Measurements from ENCODE around the gene DDX10.
"Not testable (repeated sequence)": the region's sequence is repeated elsewhere in the genome, so short reads cannot be mapped to it uniquely, and the experiment has no call there.

The DDX10 gene

DNA sequence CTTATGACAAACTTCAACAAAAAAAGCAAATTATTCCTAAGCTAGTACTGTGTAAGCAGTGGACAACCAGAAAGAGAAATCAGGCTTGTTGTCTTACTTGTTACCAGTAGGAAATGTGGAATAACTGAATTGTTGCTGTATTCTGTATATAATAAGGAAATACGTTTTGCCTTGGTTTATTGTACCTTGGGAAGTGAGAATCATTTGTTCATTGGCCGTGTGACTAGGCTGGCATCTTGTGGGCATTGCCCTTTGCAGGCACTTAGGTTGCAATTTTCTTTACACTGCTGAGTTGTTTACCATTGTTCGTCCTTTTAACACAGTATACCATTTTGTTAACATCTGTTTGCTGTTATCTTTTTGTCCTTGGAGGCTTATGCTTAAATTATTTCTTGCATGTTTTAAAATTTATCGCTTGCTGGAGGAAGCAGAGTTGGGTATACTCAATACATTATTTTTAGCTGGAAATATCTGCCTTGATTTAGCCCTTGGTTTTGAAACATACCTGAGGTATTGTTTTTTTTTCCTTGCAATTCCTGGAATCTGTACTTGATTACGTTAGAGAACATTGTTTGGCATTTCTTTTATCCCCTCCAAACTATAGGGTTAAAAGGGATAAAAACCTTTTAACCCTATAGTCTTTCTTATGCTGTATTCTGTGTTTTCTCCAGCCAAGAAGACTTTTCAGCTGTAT is 109.3 kb downstream of the DDX10 start:
- Histone ChIP-seq H3K27ac (ENCODE audit: low read depth, low read length) (no peak overlapping the region), H3K79me2 (ENCODE audit: control insufficient read depth, insufficient read depth, low read length, unreplicated experiment) (peaks cover 13% of the 10 kb centered on the region), H2AFZ (ENCODE audit: low read length, unreplicated experiment) (no peak overlapping the region), H3K4me1 (ENCODE audit: control insufficient read depth, insufficient read depth, low read length, unreplicated experiment) (no peaks in the 10 kb centered on the region), H3K27me3 (ENCODE audit: insufficient read depth, low read length) (no peaks in the 10 kb centered on the region), H3K4me3 (ENCODE audit: low read depth, low read length) (no peak overlapping the region), H3K36me3 (ENCODE audit: insufficient read depth, low read length) (peaks cover 6% of the 10 kb centered on the region; the same call in 1 of the 2 replicates)

DNA sequence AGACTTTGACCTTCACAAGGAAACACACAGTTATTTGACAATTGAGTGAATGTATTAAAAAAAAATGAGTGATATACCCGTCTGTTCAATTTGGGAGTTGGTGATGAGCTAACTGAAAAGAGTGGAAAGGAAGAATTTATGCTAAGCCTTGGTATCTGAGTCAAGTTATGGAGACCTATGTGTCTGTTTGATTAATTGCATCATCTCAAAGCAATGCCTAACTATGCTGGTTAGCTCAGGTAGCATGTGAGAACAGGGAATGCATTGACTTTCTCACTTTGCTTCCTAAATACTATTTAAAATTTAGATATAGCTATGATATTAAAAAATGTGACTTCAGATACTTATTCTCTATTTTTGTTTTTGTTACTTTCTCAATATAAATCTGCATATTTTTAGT is 110.5 kb downstream of the DDX10 start:
- Histone ChIP-seq H3K27me3 (ENCODE audit: insufficient read depth, low read length) (no peaks in the 10 kb centered on the region), H3K27ac (ENCODE audit: low read depth, low read length) (no peak overlapping the region), H2AFZ (ENCODE audit: low read length, unreplicated experiment) (no peak overlapping the region), H3K36me3 (ENCODE audit: insufficient read depth, low read length) (peaks cover 4% of the 10 kb centered on the region; the same call in 1 of the 2 replicates), H3K79me2 (ENCODE audit: control insufficient read depth, insufficient read depth, low read length, unreplicated experiment) (peaks cover 13% of the 10 kb centered on the region), H3K4me1 (ENCODE audit: control insufficient read depth, insufficient read depth, low read length, unreplicated experiment) (no peaks in the 10 kb centered on the region), H3K4me3 (ENCODE audit: low read depth, low read length) (no peak overlapping the region)

DNA sequence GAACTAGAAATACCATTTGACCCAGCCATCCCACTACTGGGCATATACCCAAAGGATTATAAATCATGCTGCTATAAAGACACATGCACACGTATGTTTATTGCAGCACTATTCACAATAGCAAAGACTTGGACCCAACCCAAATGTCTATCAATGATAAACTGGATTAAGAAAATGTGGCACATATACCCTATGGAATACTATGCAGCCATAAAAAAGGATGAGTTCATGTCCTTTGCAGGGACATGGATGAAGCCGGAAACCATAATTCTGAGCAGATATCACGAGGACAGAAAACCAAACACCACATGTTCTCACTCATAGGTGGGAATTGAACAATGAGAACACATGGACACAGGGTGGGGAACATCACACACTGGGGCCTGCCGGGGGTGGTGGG is 114.3 kb downstream of the DDX10 start:
- H3K79me2 ChIP-seq (ENCODE audit: control insufficient read depth, insufficient read depth, low read length, unreplicated experiment); H3K4me3 ChIP-seq (ENCODE audit: low read depth, low read length); H2AFZ ChIP-seq (ENCODE audit: low read length, unreplicated experiment); H3K27ac ChIP-seq (ENCODE audit: low read depth, low read length); H3K4me1 ChIP-seq (ENCODE audit: control insufficient read depth, insufficient read depth, low read length, unreplicated experiment); H3K36me3 ChIP-seq (ENCODE audit: insufficient read depth, low read length); H3K27me3 ChIP-seq (ENCODE audit: insufficient read depth, low read length): not testable (repeated sequence)

DNA sequence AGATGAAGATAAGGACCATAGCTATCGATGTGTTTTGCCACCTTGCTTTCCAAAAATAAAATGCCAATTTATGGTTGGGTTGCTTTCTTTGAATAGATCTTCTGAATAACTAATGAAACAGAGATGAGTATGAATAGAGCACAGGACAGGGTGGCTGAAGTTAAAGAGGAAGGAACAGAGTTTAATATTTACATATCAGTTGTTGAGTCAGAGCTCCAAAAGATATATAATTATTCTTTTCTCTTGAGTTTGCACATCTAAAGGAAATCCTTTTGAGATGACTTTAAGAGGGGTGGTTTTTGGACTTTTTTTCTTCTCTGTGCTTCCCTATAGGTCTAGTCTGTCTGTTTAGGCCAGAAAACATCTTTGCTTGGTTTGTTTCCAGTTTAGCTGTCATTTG is 115.2 kb downstream of the DDX10 start:
- H2AFZ ChIP-seq (ENCODE audit: low read length, unreplicated experiment): no peak overlapping the region
- no peaks in the 10 kb centered on the region; the same call in 1 of the 2 replicates for H3K36me3 ChIP-seq (ENCODE audit: insufficient read depth, low read length)
- H3K27ac ChIP-seq (ENCODE audit: low read depth, low read length): no peak overlapping the region
- no peaks in the 10 kb centered on the region for H3K27me3 ChIP-seq (ENCODE audit: insufficient read depth, low read length)
- H3K79me2 ChIP-seq (ENCODE audit: control insufficient read depth, insufficient read depth, low read length, unreplicated experiment): peaks cover 2% of the 10 kb centered on the region
- H3K4me1 ChIP-seq (ENCODE audit: control insufficient read depth, insufficient read depth, low read length, unreplicated experiment): no peaks in the 10 kb centered on the region
- no peak overlapping the region for H3K4me3 ChIP-seq (ENCODE audit: low read depth, low read length)

DNA sequence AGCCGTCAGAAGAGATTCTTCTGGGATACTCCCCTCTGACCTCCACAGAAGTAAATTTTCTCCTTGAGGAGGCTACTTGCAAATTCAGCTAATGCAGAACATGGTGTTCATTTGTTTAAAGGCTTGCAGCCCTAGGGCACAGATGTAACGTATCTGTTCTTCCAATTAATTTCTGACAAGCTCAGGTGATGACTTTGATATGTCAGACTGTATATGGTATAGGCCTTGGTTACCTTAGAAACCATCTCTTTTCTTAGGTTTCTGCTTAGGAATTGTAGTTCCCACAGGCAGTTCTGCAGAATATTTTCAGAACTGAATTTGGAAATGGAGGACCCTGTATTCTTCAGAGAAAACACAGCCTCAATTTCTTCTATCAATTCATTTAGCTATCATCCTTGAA is 117.1 kb downstream of the DDX10 start:
- Histone ChIP-seq H3K27me3 (ENCODE audit: insufficient read depth, low read length) (no peaks in the 10 kb centered on the region), H2AFZ (ENCODE audit: low read length, unreplicated experiment) (no peak overlapping the region), H3K36me3 (ENCODE audit: insufficient read depth, low read length) (no peaks in the 10 kb centered on the region), H3K4me3 (ENCODE audit: low read depth, low read length) (no peak overlapping the region), H3K27ac (ENCODE audit: low read depth, low read length) (no peak overlapping the region), H3K4me1 (ENCODE audit: control insufficient read depth, insufficient read depth, low read length, unreplicated experiment) (no peaks in the 10 kb centered on the region), H3K79me2 (ENCODE audit: control insufficient read depth, insufficient read depth, low read length, unreplicated experiment) (peaks cover 15% of the 10 kb centered on the region)

DNA sequence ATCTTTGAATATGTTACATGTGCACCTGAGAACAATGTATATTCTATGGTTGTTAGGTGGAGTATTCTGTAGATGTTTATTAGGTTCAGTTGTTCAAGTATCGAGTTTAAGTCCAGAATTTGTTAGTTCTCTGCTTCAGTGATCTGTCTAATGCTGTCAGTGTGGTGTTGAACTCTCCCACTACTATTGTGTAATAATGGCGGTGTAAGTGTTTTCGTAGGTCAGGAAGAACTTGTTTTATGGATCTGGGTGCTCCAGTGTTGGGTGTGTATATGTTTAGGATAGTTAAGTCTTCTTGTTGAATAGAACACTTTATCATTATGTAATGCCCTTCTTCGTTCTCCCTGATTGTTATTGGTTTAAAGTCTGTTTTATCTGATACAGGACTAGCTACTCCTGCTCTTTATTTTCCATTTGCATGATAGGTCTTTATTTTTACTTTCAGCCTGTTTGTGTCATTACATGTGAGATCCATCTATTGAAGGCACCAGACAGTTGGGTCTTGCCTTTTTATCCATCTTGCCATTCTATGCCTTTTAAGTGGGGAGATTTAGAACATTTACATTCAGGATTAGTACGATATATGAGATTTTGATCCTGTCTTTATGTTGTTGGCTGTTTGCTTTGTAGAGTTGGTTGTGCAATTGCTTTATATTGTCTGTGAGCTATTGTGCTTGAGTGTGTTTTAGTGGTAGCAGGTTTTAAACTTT is 121.6 kb downstream of the DDX10 start:
- peaks cover 5% of the 10 kb centered on the region for H3K4me1 ChIP-seq (ENCODE audit: control insufficient read depth, insufficient read depth, low read length, unreplicated experiment)
- no peak overlapping the region for H3K27ac ChIP-seq (ENCODE audit: low read depth, low read length)
- H2AFZ ChIP-seq (ENCODE audit: low read length, unreplicated experiment): no peak overlapping the region
- H3K27me3 ChIP-seq (ENCODE audit: insufficient read depth, low read length): no peaks in the 10 kb centered on the region
- H3K79me2 ChIP-seq (ENCODE audit: control insufficient read depth, insufficient read depth, low read length, unreplicated experiment): peaks cover 30% of the 10 kb centered on the region
- no peaks in the 10 kb centered on the region for H3K36me3 ChIP-seq (ENCODE audit: insufficient read depth, low read length)
- H3K4me3 ChIP-seq (ENCODE audit: low read depth, low read length): no peak overlapping the region

DNA sequence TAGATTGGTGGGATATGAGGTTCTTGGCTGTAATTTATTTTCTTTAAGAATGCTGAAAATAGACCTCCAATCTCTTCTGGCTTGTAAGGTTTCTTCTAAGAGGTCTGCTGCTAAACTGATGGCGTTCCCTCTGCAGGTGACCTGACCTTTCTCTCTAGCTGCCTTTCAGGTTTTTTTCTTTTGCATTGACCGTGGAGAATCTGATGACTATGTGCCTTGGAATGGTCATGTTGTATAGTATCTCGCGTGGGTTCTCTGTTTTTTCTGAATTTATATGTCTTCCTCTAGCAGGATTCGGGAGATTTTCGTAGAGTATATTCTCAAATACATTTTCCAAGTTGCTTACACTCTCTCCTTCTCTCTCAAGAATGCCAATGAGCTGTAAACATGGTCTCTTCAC is 122.2 kb downstream of the DDX10 start:
- H3K79me2 ChIP-seq (ENCODE audit: control insufficient read depth, insufficient read depth, low read length, unreplicated experiment): peaks cover 30% of the 10 kb centered on the region
- no peaks in the 10 kb centered on the region for H3K27me3 ChIP-seq (ENCODE audit: insufficient read depth, low read length)
- H3K27ac ChIP-seq (ENCODE audit: low read depth, low read length): no peak overlapping the region

DNA sequence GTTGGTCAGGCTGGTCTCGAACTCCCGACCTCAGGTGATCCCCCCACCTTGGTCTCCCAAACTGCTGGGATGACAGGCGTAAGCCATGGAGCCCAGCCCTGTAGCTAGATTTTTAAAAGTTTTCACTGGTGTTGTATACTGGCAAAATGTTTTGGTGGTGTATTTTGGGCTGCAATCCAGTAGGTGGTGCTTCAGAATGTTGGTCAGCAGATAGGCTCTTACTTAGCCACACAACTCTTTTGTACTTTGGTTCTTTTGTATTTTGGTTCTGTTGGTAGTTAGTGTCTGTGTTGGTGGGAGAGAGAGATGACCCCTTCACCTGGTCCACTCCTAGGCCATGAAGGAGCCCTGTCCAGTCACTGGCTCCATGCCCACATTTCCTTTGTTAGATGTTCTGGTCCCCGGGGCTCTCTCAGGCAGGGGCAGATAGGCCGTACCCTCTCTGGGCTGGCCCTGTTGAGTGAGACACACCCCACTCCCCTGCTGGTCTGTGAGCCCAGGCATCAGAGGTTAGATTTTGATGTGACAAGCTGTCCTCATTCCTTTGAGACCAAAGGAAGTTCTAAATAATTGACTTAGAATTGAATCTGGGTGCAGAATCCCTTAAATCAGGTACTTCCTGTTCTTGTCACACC is 123.8 kb downstream of the DDX10 start:
- Histone ChIP-seq H3K36me3 (ENCODE audit: insufficient read depth, low read length) (no peaks in the 10 kb centered on the region), H3K27ac (ENCODE audit: low read depth, low read length) (no peak overlapping the region), H3K79me2 (ENCODE audit: control insufficient read depth, insufficient read depth, low read length, unreplicated experiment) (peaks cover 30% of the 10 kb centered on the region), H3K4me1 (ENCODE audit: control insufficient read depth, insufficient read depth, low read length, unreplicated experiment) (peaks cover 5% of the 10 kb centered on the region), H3K27me3 (ENCODE audit: insufficient read depth, low read length) (no peaks in the 10 kb centered on the region), H2AFZ (ENCODE audit: low read length, unreplicated experiment) (no peak overlapping the region), H3K4me3 (ENCODE audit: low read depth, low read length) (no peak overlapping the region)

More for the DNA sequence above, 122.2 kb downstream of the DDX10 start:
- no peak overlapping the region for H3K4me3 ChIP-seq (ENCODE audit: low read depth, low read length)
- no peak overlapping the region for H2AFZ ChIP-seq (ENCODE audit: low read length, unreplicated experiment)
- peaks cover 5% of the 10 kb centered on the region for H3K4me1 ChIP-seq (ENCODE audit: control insufficient read depth, insufficient read depth, low read length, unreplicated experiment)
- H3K36me3 ChIP-seq (ENCODE audit: insufficient read depth, low read length): no peaks in the 10 kb centered on the region

DNA sequence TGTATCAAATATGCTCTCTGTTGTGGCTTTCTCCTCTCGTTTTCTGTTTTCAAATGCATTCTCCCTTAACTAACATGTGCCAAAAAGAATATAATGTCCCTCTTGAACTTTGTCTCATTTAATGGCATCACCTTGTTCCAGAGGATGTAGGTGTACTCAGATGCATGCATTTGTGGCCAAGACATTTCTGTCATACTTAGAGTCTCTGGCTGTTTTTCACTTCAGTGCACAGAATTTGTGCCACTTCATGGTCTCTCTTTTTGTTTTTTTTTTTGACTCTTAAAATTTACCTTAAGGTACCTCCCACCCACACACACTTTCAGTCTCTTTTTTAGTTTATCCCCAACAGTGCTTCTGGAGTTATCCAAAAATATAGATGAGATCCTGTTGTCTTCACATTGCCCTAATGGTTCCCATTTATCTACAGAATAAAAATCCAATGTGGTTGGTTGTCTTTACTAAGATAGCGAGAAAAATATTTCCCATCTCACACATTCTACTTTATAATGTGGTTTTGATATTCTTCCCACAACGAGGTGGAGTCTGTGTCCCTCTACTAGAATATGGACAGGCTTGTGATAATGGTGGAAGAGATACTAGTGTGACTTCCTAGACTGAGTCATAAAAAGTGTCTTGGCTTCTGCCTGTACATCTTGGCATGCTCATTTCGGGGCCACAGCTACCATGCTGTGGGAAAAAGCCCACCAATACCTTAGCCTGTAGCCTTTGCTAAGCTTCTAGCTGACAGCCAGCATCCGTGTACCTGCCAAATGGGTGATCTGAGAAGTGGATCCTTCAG is 125.8 kb downstream of the DDX10 start:
- H3K27ac ChIP-seq (ENCODE audit: low read depth, low read length): no peak overlapping the region
- no peak overlapping the region for H3K4me3 ChIP-seq (ENCODE audit: low read depth, low read length)
- peaks cover 5% of the 10 kb centered on the region for H3K4me1 ChIP-seq (ENCODE audit: control insufficient read depth, insufficient read depth, low read length, unreplicated experiment)
- no peaks in the 10 kb centered on the region for H3K36me3 ChIP-seq (ENCODE audit: insufficient read depth, low read length)
- peaks cover 24% of the 10 kb centered on the region for H3K79me2 ChIP-seq (ENCODE audit: control insufficient read depth, insufficient read depth, low read length, unreplicated experiment)
- H2AFZ ChIP-seq (ENCODE audit: low read length, unreplicated experiment): no peak overlapping the region
- H3K27me3 ChIP-seq (ENCODE audit: insufficient read depth, low read length): no peaks in the 10 kb centered on the region

DNA sequence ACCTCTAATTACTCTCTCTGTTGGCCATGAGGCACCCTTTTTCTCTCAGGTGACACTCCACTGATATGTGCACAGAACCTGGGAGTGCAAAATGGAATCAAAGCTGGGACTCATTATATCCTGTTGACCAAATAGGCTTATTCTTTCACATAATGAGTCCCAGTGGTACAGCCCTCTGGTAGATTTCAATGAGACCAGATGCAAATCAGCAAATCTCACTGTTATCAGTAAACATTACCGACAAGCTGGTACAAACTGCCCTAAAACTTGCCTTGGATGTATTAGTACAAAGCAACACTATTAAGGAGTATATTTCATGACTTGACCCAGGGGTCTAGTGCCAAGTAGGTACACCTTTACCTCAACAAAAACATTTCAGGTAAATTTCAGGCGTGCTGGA is 128.3 kb downstream of the DDX10 start:
- H3K27me3 ChIP-seq (ENCODE audit: insufficient read depth, low read length): no peaks in the 10 kb centered on the region
- no peak overlapping the region for H2AFZ ChIP-seq (ENCODE audit: low read length, unreplicated experiment)
- H3K27ac ChIP-seq (ENCODE audit: low read depth, low read length): no peak overlapping the region
- H3K79me2 ChIP-seq (ENCODE audit: control insufficient read depth, insufficient read depth, low read length, unreplicated experiment): peaks cover 20% of the 10 kb centered on the region
- peaks cover 5% of the 10 kb centered on the region for H3K4me1 ChIP-seq (ENCODE audit: control insufficient read depth, insufficient read depth, low read length, unreplicated experiment)
- H3K36me3 ChIP-seq (ENCODE audit: insufficient read depth, low read length): no peaks in the 10 kb centered on the region
- H3K4me3 ChIP-seq (ENCODE audit: low read depth, low read length): no peak overlapping the region

Measured in ACC112 (cell line).